IMR-90 (cell line): ENCODE data around the gene NPAS1. TPM values are rescaled to one million over a fixed set of nuclear protein-coding genes. Genes with fewer than 3 reads are reported as not detected.

Experiments
- ATAC-seq: fragments of 200-7000 bp; cut with Tn5 transposase; 2 replicates; pipeline ENCODE4 v1.9.1; 2020; ENCODE audit warnings: low read depth, mild to moderate bottlenecking, moderate library complexity
- BruUV-seq: library from RNA; stranded (reverse); fragments of 400-500 nt; replicated peaks from 2 replicates; lab custom pipeline; 2021; lab: Mats Ljungman, UMichigan
- CTCF ChIA-PET: fragments of 300-600 bp; formaldehyde crosslinking; extraction: SDS; loops from one replicate; lab custom pipeline; 2021; ENCODE audit warnings: antibody characterized with exemption; lab: Yijun Ruan, JAX
- POLR2A ChIA-PET: fragments of 300-600 bp; sonication (Branson Sonifier 250); formaldehyde crosslinking; loops from one replicate; lab custom pipeline; 2022; ENCODE audit warnings: antibody characterized with exemption; ENCODE audit not compliant: unreplicated experiment; lab: Charles Lee
- DNase-seq: peaks from one replicate; pipeline ENCODE4 v3.0.0; 2013
- H2AFZ ChIP-seq: replicated peaks from 2 replicates; pipeline ENCODE3; 2013; ENCODE audit warnings: low read length, mild to moderate bottlenecking; ENCODE audit not compliant: poor library complexity
- H2AK5ac ChIP-seq: 2 replicates; pipeline ENCODE4 v1.6.1; 2013; ENCODE audit warnings: low read depth, low read length, inconsistent platforms
- H2AK9ac ChIP-seq: replicated peaks from 2 replicates; pipeline ENCODE3; 2013; ENCODE audit warnings: mild to moderate bottlenecking, low read depth, low read length, moderate library complexity; ENCODE audit not compliant: poor library complexity
- H2BK120ac ChIP-seq: 2 replicates; pipeline ENCODE4 v1.6.1; 2013; ENCODE audit warnings: low read depth, low read length, inconsistent platforms
- H2BK15ac ChIP-seq: 3 replicates; pipeline ENCODE4 v1.6.1; 2013; ENCODE audit warnings: low read depth, low read length, inconsistent platforms
- H2BK20ac ChIP-seq: 2 replicates; pipeline ENCODE4 v1.6.1; 2013; ENCODE audit warnings: low read depth, mild to moderate bottlenecking, inconsistent platforms, low read length, moderate library complexity
- H2BK5ac ChIP-seq: 2 replicates; pipeline ENCODE4 v1.6.1; 2013; ENCODE audit warnings: mild to moderate bottlenecking, low read depth, low read length, inconsistent platforms; ENCODE audit not compliant: poor library complexity, severe bottlenecking
- H3K14ac ChIP-seq: replicated peaks from 2 replicates; pipeline ENCODE4 v1.6.1; 2013; ENCODE audit warnings: low read depth, low read length, inconsistent platforms
- H3K18ac ChIP-seq: 2 replicates; pipeline ENCODE4 v1.6.1; 2013; ENCODE audit warnings: low read depth, low read length, control low read depth
- H3K23ac ChIP-seq: 2 replicates; pipeline ENCODE4 v1.6.1; 2013; ENCODE audit warnings: low read depth, low read length, inconsistent platforms
- H3K27ac ChIP-seq: 2 replicates; pipeline ENCODE4 v1.5.1; 2013; ENCODE audit warnings: mild to moderate bottlenecking, control low read depth, low read length; ENCODE audit not compliant: insufficient read depth
- H3K27me3 ChIP-seq: 2 replicates; pipeline ENCODE4 v1.6.1; 2013; ENCODE audit warnings: low read length; ENCODE audit not compliant: control insufficient read depth, insufficient read depth
- H3K36me3 ChIP-seq: 2 replicates; pipeline ENCODE4 v1.6.1; 2013; ENCODE audit warnings: low read length, mixed read lengths; ENCODE audit not compliant: control insufficient read depth, insufficient read depth
- H3K4ac ChIP-seq: 2 replicates; pipeline ENCODE4 v1.6.1; 2013; ENCODE audit warnings: low read depth, low read length, inconsistent platforms
- H3K4me1 ChIP-seq: 2 replicates; pipeline ENCODE4 v1.6.1; 2013; ENCODE audit warnings: low read length, mixed read lengths; ENCODE audit not compliant: control insufficient read depth, insufficient read depth
- H3K4me2 ChIP-seq: 2 replicates; pipeline ENCODE4 v1.6.1; 2013; ENCODE audit warnings: low read depth, mild to moderate bottlenecking, control low read depth, low read length, moderate library complexity
- H3K4me3 ChIP-seq: 2 replicates; pipeline ENCODE4 v1.5.1; 2013; ENCODE audit warnings: low read depth, mild to moderate bottlenecking, control low read depth, low read length, moderate library complexity; ENCODE audit not compliant: insufficient read depth
- H3K56ac ChIP-seq: 2 replicates; pipeline ENCODE4 v1.6.1; 2013; ENCODE audit warnings: low read length, inconsistent platforms; ENCODE audit not compliant: insufficient read depth; ENCODE audit errors: extremely low read depth
- H3K79me1 ChIP-seq, 2 experiments: 2 replicates each; pipeline ENCODE4 v1.6.1; 2013; ENCODE audit warnings: low read length in 2 of 2, inconsistent platforms in 1 of 2, low read depth in 1 of 2
- H3K9ac ChIP-seq: 2 replicates; pipeline ENCODE4 v1.6.1; 2013; ENCODE audit warnings: low read depth, low read length, control low read depth
- H3K9me1 ChIP-seq: 2 replicates; pipeline ENCODE4 v1.6.1; 2013; ENCODE audit warnings: low read length, inconsistent platforms; ENCODE audit not compliant: insufficient read depth
- H3K9me3 ChIP-seq: 2 replicates; pipeline ENCODE4 v1.6.1; 2013; ENCODE audit warnings: low read length; ENCODE audit not compliant: control insufficient read depth, insufficient read depth
- H4K20me1 ChIP-seq: 2 replicates; pipeline ENCODE4 v1.6.1; 2013; ENCODE audit warnings: low read length, inconsistent platforms; ENCODE audit not compliant: insufficient read depth
- H4K5ac ChIP-seq: 2 replicates; pipeline ENCODE4 v1.6.1; 2013; ENCODE audit warnings: mild to moderate bottlenecking, low read depth, low read length, control low read depth
- H4K8ac ChIP-seq, 2 experiments: 2 replicates each; pipeline ENCODE4 v1.6.1; 2013; ENCODE audit warnings: low read depth in 2 of 2, low read length in 2 of 2, control low read depth in 1 of 2, inconsistent platforms in 1 of 2
- H4K91ac ChIP-seq: 2 replicates; pipeline ENCODE4 v1.6.1; 2013; ENCODE audit warnings: low read depth, low read length, inconsistent platforms; ENCODE audit not compliant: insufficient read depth
- BHLHE40 ChIP-seq: fragments of 150-350 bp; IDR thresholded peaks from 2 replicates; pipeline ENCODE4 v1.6.1; 2016; ENCODE audit warnings: mild to moderate bottlenecking, low read depth, low read length
- CEBPB ChIP-seq: IDR thresholded peaks from 2 replicates; pipeline ENCODE4 v1.6.1; 2012; ENCODE audit warnings: low read depth, low read length, improper control_type of control experiment
- CHD1 ChIP-seq: IDR thresholded peaks from 2 replicates; pipeline ENCODE4 v1.6.1; 2012; ENCODE audit warnings: low read depth, low read length, improper control_type of control experiment
- FOS ChIP-seq: fragments of 150-350 bp; IDR thresholded peaks from 2 replicates; pipeline ENCODE4 v1.6.1; 2016; ENCODE audit warnings: low read depth, low read length
- MAFK ChIP-seq: IDR thresholded peaks from 2 replicates; pipeline ENCODE4 v1.6.1; 2012; ENCODE audit warnings: low read depth, low read length, improper control_type of control experiment
- MAZ ChIP-seq: IDR thresholded peaks from 2 replicates; pipeline ENCODE4 v1.6.1; 2012; ENCODE audit warnings: low read depth, mild to moderate bottlenecking, low read length, improper control_type of control experiment, moderate library complexity, borderline replicate concordance
- MXI1 ChIP-seq: IDR thresholded peaks from 2 replicates; pipeline ENCODE4 v1.6.1; 2012; ENCODE audit warnings: low read depth, mild to moderate bottlenecking, low read length, moderate library complexity, borderline replicate concordance
- NFE2L2 ChIP-seq: fragments of 150-350 bp; IDR thresholded peaks from 2 replicates; pipeline ENCODE4 v1.6.1; 2016; ENCODE audit warnings: low read depth, mild to moderate bottlenecking, low read length
- POLR2A ChIP-seq: IDR thresholded peaks from 2 replicates; pipeline ENCODE4 v1.6.1; 2012; ENCODE audit warnings: mild to moderate bottlenecking, low read depth, low read length
- RAD21 ChIP-seq: IDR thresholded peaks from 2 replicates; pipeline ENCODE4 v1.6.1; 2012; ENCODE audit warnings: low read length, improper control_type of control experiment
- RCOR1 ChIP-seq: IDR thresholded peaks from 2 replicates; pipeline ENCODE4 v1.6.1; 2012; ENCODE audit warnings: mild to moderate bottlenecking, low read length, improper control_type of control experiment; ENCODE audit not compliant: insufficient replicate concordance
- RFX5 ChIP-seq: IDR thresholded peaks from 2 replicates; pipeline ENCODE4 v1.8.0; 2012; ENCODE audit warnings: low read depth, mild to moderate bottlenecking, low read length, moderate library complexity
- SMC3 ChIP-seq: fragments of 150-350 bp; IDR thresholded peaks from 2 replicates; pipeline ENCODE4 v1.6.1; 2016; ENCODE audit warnings: low read depth, mild to moderate bottlenecking, antibody characterized with exemption, low read length, moderate library complexity
- WGBS, 2 experiments: methylation state at CpG; one replicate each; pipeline versions ENCODE4 v1.1.5 to v1.1.7; 2013; ENCODE audit warnings: missing lambda C conversion rate in 2 of 2; ENCODE audit not compliant: insufficient read length in 1 of 2; ENCODE audit errors: extremely low coverage in 2 of 2; 5-methylcytosine and 5-hydroxymethylcytosine counted together
- dilution Hi-C: fragments of 300-500 bp; cut with HindIII; formaldehyde crosslinking; loops from one replicate; pipeline ENCODE4 v1.14.3; 2018; ENCODE audit warnings: low sequenced_read_pairs; ENCODE audit not compliant: unreplicated experiment
- in situ Hi-C: fragments of 300-500 bp; cut with MboI; formaldehyde crosslinking; loops from 3 replicates; pipeline ENCODE4 v1.14.3; 2019; ENCODE audit warnings: low sequenced_read_pairs, inconsistent platforms, mixed read lengths
- intact Hi-C: fragments of 100-400 bp; cut with micrococcal nuclease; formaldehyde crosslinking; loops from 2 replicates; pipeline ENCODE4 v1.10.0; 2022
- polyA plus RNA-seq, 3 experiments: library from polyadenylated mRNA; depleted of rRNA; stranded (reverse); fragments of >200 nt; gene quantifications; 2 replicates each; pipeline ENCODE4 v1.2.3, GENCODE V29; 2012; ENCODE audit warnings: low replicate concordance in 1 of 3
- total RNA-seq: library from RNA; depleted of rRNA; stranded (reverse); fragments of >200 nt; gene quantifications from 2 replicates; pipeline ENCODE4 v1.2.3, GENCODE V29; 2012
- TF ChIP-seq, protein P1 (sequence below): conservative IDR thresholded peaks from 2 replicates; pipeline ENCODE4 v1.5.1; 2012; ENCODE audit warnings: mild to moderate bottlenecking, low read depth, low read length, improper control_type of control experiment
- TF ChIP-seq, protein P2 (sequence below): fragments of 150-350 bp; IDR thresholded peaks from 2 replicates; pipeline ENCODE4 v1.6.1; 2016; ENCODE audit warnings: low read depth, mild to moderate bottlenecking, low read length, moderate library complexity, borderline replicate concordance
- TF ChIP-seq, protein P3 (sequence below): fragments of 150-350 bp; IDR thresholded peaks from 2 replicates; pipeline ENCODE4 v1.6.1; 2017; ENCODE audit warnings: mild to moderate bottlenecking, antibody characterized with exemption, low read length, low read depth

The NPAS1 gene
- total and polyA plus RNA-seq, 2 of the 4 experiments (the other 2 are of a cell fraction) = 0.36 to 5.7 TPM

- Histone ChIP-seq H3K56ac (no peak overlapping the region), H3K4me3 (no peak overlapping the region), H3K79me1 (peaks cover 4 to 45% of the 10 kb centered on the region in 2 experiments; a peak in 3 of 4 replicates), H2AK9ac (no peak overlapping the region), H4K5ac (no peak overlapping the region), H3K27ac (no peak overlapping the region), H3K36me3 (peaks cover 68% of the 10 kb centered on the region), H3K23ac (no peak overlapping the region), H2BK15ac (no peak overlapping the region), H2BK120ac (no peak overlapping the region), H4K8ac (no peak overlapping the region), H3K14ac (no peak overlapping the region), H3K4ac (no peak overlapping the region), H2AFZ (no peak overlapping the region), H2BK20ac (no peak overlapping the region), H4K20me1 (peaks cover 12% of the 10 kb centered on the region), H2BK5ac (no peak overlapping the region), H2AK5ac (no peak overlapping the region), H3K9ac (no peak overlapping the region), H3K9me3 (no peaks in the 10 kb centered on the region), H3K9me1 (peaks cover 7% of the 10 kb centered on the region; the same call in 1 of the 2 replicates), H3K4me1 (no peaks in the 10 kb centered on the region), H4K91ac (no peak overlapping the region), H3K4me2 (no peak overlapping the region), H3K18ac (no peak overlapping the region), H3K27me3 (no peaks in the 10 kb centered on the region)
- ATAC-seq = no peak
- CTCF ChIA-PET = no interaction called here
- DNase-seq = no peak
- dilution Hi-C loops (no loop called here), in situ Hi-C loops (no loop called here), intact Hi-C loops (no loop called here)
- 93% methylated on average over 22 of the region's 36 CpGs; no CpG with 5 or more reads in 1 of the 2 experiments for WGBS, 2 experiments
- TF ChIP-seq POLR2A (no peak), MXI1 (no peak), CHD1 (no peak), NFE2L2 (no peak), RFX5 (no peak), FOS (no peak), MAFK (no peak), BHLHE40 (no peak), MAZ (no peak), CEBPB (no peak), RAD21 (no peak), RCOR1 (no peak), SMC3 (no peak)
- TF ChIP-seq, protein P1, sequence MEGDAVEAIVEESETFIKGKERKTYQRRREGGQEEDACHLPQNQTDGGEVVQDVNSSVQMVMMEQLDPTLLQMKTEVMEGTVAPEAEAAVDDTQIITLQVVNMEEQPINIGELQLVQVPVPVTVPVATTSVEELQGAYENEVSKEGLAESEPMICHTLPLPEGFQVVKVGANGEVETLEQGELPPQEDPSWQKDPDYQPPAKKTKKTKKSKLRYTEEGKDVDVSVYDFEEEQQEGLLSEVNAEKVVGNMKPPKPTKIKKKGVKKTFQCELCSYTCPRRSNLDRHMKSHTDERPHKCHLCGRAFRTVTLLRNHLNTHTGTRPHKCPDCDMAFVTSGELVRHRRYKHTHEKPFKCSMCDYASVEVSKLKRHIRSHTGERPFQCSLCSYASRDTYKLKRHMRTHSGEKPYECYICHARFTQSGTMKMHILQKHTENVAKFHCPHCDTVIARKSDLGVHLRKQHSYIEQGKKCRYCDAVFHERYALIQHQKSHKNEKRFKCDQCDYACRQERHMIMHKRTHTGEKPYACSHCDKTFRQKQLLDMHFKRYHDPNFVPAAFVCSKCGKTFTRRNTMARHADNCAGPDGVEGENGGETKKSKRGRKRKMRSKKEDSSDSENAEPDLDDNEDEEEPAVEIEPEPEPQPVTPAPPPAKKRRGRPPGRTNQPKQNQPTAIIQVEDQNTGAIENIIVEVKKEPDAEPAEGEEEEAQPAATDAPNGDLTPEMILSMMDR = no peak
- TF ChIP-seq, protein P2, sequence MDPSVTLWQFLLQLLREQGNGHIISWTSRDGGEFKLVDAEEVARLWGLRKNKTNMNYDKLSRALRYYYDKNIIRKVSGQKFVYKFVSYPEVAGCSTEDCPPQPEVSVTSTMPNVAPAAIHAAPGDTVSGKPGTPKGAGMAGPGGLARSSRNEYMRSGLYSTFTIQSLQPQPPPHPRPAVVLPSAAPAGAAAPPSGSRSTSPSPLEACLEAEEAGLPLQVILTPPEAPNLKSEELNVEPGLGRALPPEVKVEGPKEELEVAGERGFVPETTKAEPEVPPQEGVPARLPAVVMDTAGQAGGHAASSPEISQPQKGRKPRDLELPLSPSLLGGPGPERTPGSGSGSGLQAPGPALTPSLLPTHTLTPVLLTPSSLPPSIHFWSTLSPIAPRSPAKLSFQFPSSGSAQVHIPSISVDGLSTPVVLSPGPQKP = no peak
- TF ChIP-seq, protein P3, sequence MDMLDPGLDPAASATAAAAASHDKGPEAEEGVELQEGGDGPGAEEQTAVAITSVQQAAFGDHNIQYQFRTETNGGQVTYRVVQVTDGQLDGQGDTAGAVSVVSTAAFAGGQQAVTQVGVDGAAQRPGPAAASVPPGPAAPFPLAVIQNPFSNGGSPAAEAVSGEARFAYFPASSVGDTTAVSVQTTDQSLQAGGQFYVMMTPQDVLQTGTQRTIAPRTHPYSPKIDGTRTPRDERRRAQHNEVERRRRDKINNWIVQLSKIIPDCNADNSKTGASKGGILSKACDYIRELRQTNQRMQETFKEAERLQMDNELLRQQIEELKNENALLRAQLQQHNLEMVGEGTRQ = no peak
- BruUV-seq = no TSS peak
- POLR2A ChIA-PET = no interaction called here
Measured at GRCh38 chr19:47067215-47067847, 47.7 kb downstream of the NPAS1 start.
